A673 (cell line): ENCODE measurements around the gene ANKRD40. TPM values are rescaled to one million over a fixed set of nuclear protein-coding genes. Genes with fewer than 3 reads are reported as not detected.

ENCODE experiments used
- BruUV-seq: library from RNA; stranded (reverse); fragments of 400-500 nt; replicated peaks from 2 replicates; lab custom pipeline; 2021; lab: Mats Ljungman, UMichigan
- CTCF ChIA-PET: fragments of 300-600 bp; sonication (Branson Sonifier 250); formaldehyde crosslinking; loops from one replicate; lab custom pipeline; 2022; ENCODE audit warnings: antibody characterized with exemption; lab: Charles Lee
- POLR2A ChIA-PET: fragments of 300-600 bp; sonication (Branson Sonifier 250); formaldehyde crosslinking; loops from one replicate; lab custom pipeline; 2022; ENCODE audit warnings: antibody characterized with exemption; ENCODE audit not compliant: low non-redundant PET; lab: Charles Lee
- DNase-seq: peaks from one replicate; pipeline ENCODE4 v3.0.0-alpha.2; 2015; ENCODE audit warnings: low spot score
- H3K27ac ChIP-seq: fragments of 200-600 bp; sonication (generic); 2 replicates; pipeline ENCODE4 v1.5.1; 2016; ENCODE audit warnings: mixed run types, low read depth, mild to moderate bottlenecking, mixed read lengths, antibody characterized with exemption, low read length; ENCODE audit not compliant: poor library complexity, severe bottlenecking
- H3K27me3 ChIP-seq: fragments of 200-600 bp; sonication (generic); replicated peaks from 2 replicates; pipeline ENCODE4 v1.6.1; 2017; ENCODE audit warnings: mixed run types, low read depth, mild to moderate bottlenecking, mixed read lengths, antibody characterized with exemption, low read length; ENCODE audit not compliant: insufficient read depth, poor library complexity
- H3K36me3 ChIP-seq: fragments of 200-600 bp; sonication (generic); 2 replicates; pipeline ENCODE4 v1.6.1; 2016; ENCODE audit warnings: mixed run types, mild to moderate bottlenecking, mixed read lengths, antibody characterized with exemption, low read length; ENCODE audit not compliant: insufficient read depth, poor library complexity, severe bottlenecking
- H3K4me1 ChIP-seq: fragments of 200-600 bp; sonication (generic); 2 replicates; pipeline ENCODE4 v1.6.1; 2017; ENCODE audit warnings: mixed run types, mild to moderate bottlenecking, mixed read lengths, antibody characterized with exemption, low read length; ENCODE audit not compliant: insufficient read depth, poor library complexity, severe bottlenecking
- H3K4me3 ChIP-seq: fragments of 200-600 bp; sonication (generic); 2 replicates; pipeline ENCODE4 v1.5.1; 2016; ENCODE audit warnings: low read depth, mixed run types, mild to moderate bottlenecking, mixed read lengths, low read length; ENCODE audit not compliant: poor library complexity, severe bottlenecking
- H3K9me3 ChIP-seq: fragments of 200-600 bp; sonication (generic); 2 replicates; pipeline ENCODE4 v1.6.1; 2016; ENCODE audit warnings: mixed run types, low read depth, mild to moderate bottlenecking, mixed read lengths, antibody characterized with exemption, low read length; ENCODE audit not compliant: poor library complexity, severe bottlenecking
- EZH2 ChIP-seq: fragments of 200-600 bp; sonication (generic); IDR thresholded peaks from 2 replicates; pipeline ENCODE4 v1.6.1; 2017; ENCODE audit warnings: borderline replicate concordance, low read depth, mild to moderate bottlenecking, mixed read lengths, antibody characterized with exemption, low read length; ENCODE audit not compliant: poor library complexity, severe bottlenecking
- intact Hi-C: fragments of 100-400 bp; cut with micrococcal nuclease; formaldehyde crosslinking; loops from one replicate; pipeline ENCODE4 v1.10.0; 2022; ENCODE audit not compliant: unreplicated experiment
- total RNA-seq: library from RNA; stranded (reverse); gene quantifications from 2 replicates; pipeline ENCODE4 v1.2.3, GENCODE V29; 2021
- TF ChIP-seq, protein P1 (sequence below): fragments of 300-800, 200-600 bp; sonication (generic); conservative IDR thresholded peaks from 2 replicates; pipeline ENCODE4 v1.5.1; 2017; ENCODE audit warnings: low read depth, mild to moderate bottlenecking, antibody characterized with exemption, low read length, moderate library complexity, mixed read lengths

Gene ANKRD40
- total RNA-seq, 1 experiment from 2014 or later = 54.2 TPM

DNA sequence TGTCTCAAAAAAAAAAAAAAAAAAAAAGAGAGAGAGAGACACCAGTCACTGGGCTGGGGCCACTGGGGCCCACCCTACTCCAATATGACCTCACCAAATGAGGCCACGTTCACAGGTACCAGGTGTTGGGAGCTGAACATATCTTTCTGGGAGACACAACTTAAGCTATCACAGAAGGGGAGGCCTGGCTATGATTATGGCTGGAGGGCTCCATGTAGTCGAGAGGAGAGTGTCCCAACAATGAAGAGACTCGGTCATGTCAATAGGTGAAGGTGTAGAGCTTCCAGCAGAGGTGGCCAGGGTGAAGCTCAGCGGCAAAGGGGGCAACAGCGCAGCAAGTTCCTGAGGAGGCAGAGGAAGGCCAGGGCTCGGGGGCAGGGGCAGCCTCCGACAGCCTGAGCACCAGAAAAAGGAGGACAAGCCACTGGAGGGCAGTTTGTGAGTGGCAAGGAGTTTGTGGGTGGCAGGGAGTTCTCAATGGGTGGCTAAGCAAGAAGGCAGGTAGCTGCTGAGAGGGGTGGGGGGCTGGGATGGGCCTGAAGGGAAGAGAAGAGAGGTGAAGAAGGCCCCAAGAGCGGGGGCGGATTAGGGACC is 45.0 kb downstream of the ANKRD40 start:
- CTCF ChIA-PET = interaction anchor here (0.7 kb wide), 2 partner anchors 32 to 53 kb away, joined by 7 to 8 read pairs; no protein-coding TSS in a partner anchor
- BruUV-seq = no TSS peak
- intact Hi-C loops = no loop called here
- Histone ChIP-seq H3K9me3 (no peaks in the 10 kb centered on the region), H3K4me1 (peaks cover 9% of the 10 kb centered on the region), H3K27ac (no peak overlapping the region), H3K4me3 (no peak overlapping the region), H3K36me3 (no peaks in the 10 kb centered on the region), H3K27me3 (no peaks in the 10 kb centered on the region)
- POLR2A ChIA-PET = no interaction called here
- no peak for DNase-seq
- TF ChIP-seq, protein P1, sequence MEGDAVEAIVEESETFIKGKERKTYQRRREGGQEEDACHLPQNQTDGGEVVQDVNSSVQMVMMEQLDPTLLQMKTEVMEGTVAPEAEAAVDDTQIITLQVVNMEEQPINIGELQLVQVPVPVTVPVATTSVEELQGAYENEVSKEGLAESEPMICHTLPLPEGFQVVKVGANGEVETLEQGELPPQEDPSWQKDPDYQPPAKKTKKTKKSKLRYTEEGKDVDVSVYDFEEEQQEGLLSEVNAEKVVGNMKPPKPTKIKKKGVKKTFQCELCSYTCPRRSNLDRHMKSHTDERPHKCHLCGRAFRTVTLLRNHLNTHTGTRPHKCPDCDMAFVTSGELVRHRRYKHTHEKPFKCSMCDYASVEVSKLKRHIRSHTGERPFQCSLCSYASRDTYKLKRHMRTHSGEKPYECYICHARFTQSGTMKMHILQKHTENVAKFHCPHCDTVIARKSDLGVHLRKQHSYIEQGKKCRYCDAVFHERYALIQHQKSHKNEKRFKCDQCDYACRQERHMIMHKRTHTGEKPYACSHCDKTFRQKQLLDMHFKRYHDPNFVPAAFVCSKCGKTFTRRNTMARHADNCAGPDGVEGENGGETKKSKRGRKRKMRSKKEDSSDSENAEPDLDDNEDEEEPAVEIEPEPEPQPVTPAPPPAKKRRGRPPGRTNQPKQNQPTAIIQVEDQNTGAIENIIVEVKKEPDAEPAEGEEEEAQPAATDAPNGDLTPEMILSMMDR = no peak
- TF ChIP-seq EZH2 = no peak

GRCh38 chr17:50661795-50662391 is 45.8 kb downstream of the ANKRD40 start:
- POLR2A ChIA-PET = interaction anchor here (0.6 kb wide), 1 partner anchor 375 kb away, joined by 3 read pairs; no protein-coding TSS in a partner anchor
- no peaks in the 10 kb centered on the region for H3K27me3 ChIP-seq
- peak; percentile 43 for DNase-seq
- H3K9me3 ChIP-seq = no peaks in the 10 kb centered on the region
- no peaks in the 10 kb centered on the region for H3K36me3 ChIP-seq
- CTCF ChIA-PET = interaction anchor here (0.7 kb wide), 1 partner anchor 32 kb away, joined by 8 read pairs; no protein-coding TSS in a partner anchor
- no peak overlapping the region for H3K4me3 ChIP-seq
- TF ChIP-seq, protein P1 = no peak
- no peak for TF ChIP-seq EZH2
- no peak overlapping the region for H3K27ac ChIP-seq
- intact Hi-C loops = no loop called here
- peaks cover 9% of the 10 kb centered on the region for H3K4me1 ChIP-seq
- no TSS peak for BruUV-seq

DNA sequence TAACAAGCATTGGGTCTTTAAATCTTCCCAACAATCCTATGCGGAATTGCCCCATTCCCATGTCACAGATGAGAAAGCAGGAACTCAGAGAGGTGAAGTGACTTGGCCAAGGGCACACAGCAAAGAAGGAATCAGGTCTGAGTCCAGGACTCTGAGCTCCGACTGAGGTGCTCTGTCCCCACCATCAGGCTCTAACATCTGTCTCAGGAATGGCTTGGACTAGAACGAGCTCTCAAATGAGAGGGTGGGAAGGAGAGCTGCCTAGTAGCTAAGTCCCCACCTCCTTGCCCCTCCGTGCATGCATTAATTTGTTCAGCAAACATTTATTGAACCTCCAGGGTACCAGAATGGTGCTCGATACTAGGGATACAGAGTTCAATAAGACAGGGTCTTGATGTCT is 46.4 kb downstream of the ANKRD40 start:
- no peak for DNase-seq
- no peak overlapping the region for H3K27ac ChIP-seq
- CTCF ChIA-PET = no interaction called here
- H3K4me3 ChIP-seq = no peak overlapping the region
- BruUV-seq = no TSS peak
- peaks cover 9% of the 10 kb centered on the region for H3K4me1 ChIP-seq
- H3K27me3 ChIP-seq = no peaks in the 10 kb centered on the region
- no peaks in the 10 kb centered on the region for H3K36me3 ChIP-seq
- POLR2A ChIA-PET = no interaction called here
- intact Hi-C loops = no loop called here
- no peaks in the 10 kb centered on the region for H3K9me3 ChIP-seq
- TF ChIP-seq, protein P1 = no peak
- no peak for TF ChIP-seq EZH2
